ENCODE measurements around the gene TTC31. TPM values are rescaled to one million over a fixed set of nuclear protein-coding genes. Genes with fewer than 3 reads are reported as not detected.

Gene TTC31
- total RNA-seq, 1 donor from 2014 or later: 24.4 TPM

Other genes with a start within 250 kb of the TTC31 start
- 0.25 and 0.44 TPM in 2 replicates for gene SLC4A5, start 139.7 kb upstream of the TTC31 start, total RNA-seq
- gene DCTN1, start 102.8 kb upstream of the TTC31 start, total RNA-seq: 196 and 294 TPM in 2 replicates
- gene C2orf81, start 61.5 kb upstream of the TTC31 start, total RNA-seq: 1.00 and 1.4 TPM in 2 replicates
- 51.6 and 103 TPM in 2 replicates for gene WDR54, start 61.4 kb upstream of the TTC31 start, total RNA-seq
- gene RTKN, start 41.1 kb upstream of the TTC31 start, total RNA-seq: 12.9 and 14.6 TPM in 2 replicates
- 10.7 and 15.2 TPM in 2 replicates for gene INO80B, start 28.0 kb upstream of the TTC31 start, total RNA-seq
- gene WBP1, start 24.6 kb upstream of the TTC31 start, total RNA-seq: 20.9 and 41.9 TPM in 2 replicates
- gene MOGS, start 17.7 kb upstream of the TTC31 start, total RNA-seq: 68.3 and 86.0 TPM in 2 replicates
- gene MRPL53, start 10.4 kb upstream of the TTC31 start, total RNA-seq: 26.2 and 35.7 TPM in 2 replicates
- 23.0 and 24.2 TPM in 2 replicates for gene CCDC142, start 83 bp upstream of the TTC31 start, total RNA-seq
- gene LBX2, start 16.5 kb downstream of the TTC31 start, total RNA-seq: 1.4 and 2.0 TPM in 2 replicates
- 27.1 and 29.6 TPM in 2 replicates for gene PCGF1, start 24.6 kb downstream of the TTC31 start, total RNA-seq
- not detected in 2 replicates for gene TLX2, start 31.4 kb downstream of the TTC31 start, total RNA-seq
- 0.11 and 0.12 TPM in 2 replicates for gene DQX1, start 43.1 kb downstream of the TTC31 start, total RNA-seq
- 78.6 and 82.2 TPM in 2 replicates for gene AUP1, start 46.6 kb downstream of the TTC31 start, total RNA-seq
- 43.6 and 51.2 TPM in 2 replicates for gene HTRA2, start 46.9 kb downstream of the TTC31 start, total RNA-seq
- gene LOXL3, start 70.9 kb downstream of the TTC31 start, total RNA-seq: 12.1 and 28.0 TPM in 2 replicates
- 24.6 and 35.0 TPM in 2 replicates for gene DOK1, start 71.6 kb downstream of the TTC31 start, total RNA-seq
- gene M1AP, start 165.2 kb downstream of the TTC31 start, total RNA-seq: under 0.01 and 0.12 TPM in 2 replicates
- 10.0 and 12.4 TPM in 2 replicates for gene SEMA4F, start 171.2 kb downstream of the TTC31 start, total RNA-seq